Ovary (tissue), 3 donors: ENCODE data around the gene RMI2.

Source experiments
- EP300 ChIP-seq: sonication (generic); formaldehyde crosslinking; IDR thresholded peaks from one replicate; pipeline ENCODE4 v1.6.1; 2017; ENCODE audit warnings: antibody characterized with exemption
- POLR2A ChIP-seq: fragments of 450-650 bp; IDR thresholded peaks from one replicate; pipeline ENCODE4 v1.6.1; 2017; ENCODE audit warnings: antibody characterized with exemption, mild to moderate bottlenecking, moderate library complexity
- TF ChIP-seq, protein P1 (sequence below), 3 donors: fragments of 450-650 bp in 2 of 3; fragments of 200-600 bp in 1 of 3; IDR thresholded peaks; one replicate each; pipeline versions ENCODE4 v1.5.1 to v1.8.0; 2016 to 2022; ENCODE audit warnings: antibody characterized with exemption in 3 of 3, mild to moderate bottlenecking in 1 of 3
- donor health status: DM: no; HTN: no; CAD: no.

DNA sequence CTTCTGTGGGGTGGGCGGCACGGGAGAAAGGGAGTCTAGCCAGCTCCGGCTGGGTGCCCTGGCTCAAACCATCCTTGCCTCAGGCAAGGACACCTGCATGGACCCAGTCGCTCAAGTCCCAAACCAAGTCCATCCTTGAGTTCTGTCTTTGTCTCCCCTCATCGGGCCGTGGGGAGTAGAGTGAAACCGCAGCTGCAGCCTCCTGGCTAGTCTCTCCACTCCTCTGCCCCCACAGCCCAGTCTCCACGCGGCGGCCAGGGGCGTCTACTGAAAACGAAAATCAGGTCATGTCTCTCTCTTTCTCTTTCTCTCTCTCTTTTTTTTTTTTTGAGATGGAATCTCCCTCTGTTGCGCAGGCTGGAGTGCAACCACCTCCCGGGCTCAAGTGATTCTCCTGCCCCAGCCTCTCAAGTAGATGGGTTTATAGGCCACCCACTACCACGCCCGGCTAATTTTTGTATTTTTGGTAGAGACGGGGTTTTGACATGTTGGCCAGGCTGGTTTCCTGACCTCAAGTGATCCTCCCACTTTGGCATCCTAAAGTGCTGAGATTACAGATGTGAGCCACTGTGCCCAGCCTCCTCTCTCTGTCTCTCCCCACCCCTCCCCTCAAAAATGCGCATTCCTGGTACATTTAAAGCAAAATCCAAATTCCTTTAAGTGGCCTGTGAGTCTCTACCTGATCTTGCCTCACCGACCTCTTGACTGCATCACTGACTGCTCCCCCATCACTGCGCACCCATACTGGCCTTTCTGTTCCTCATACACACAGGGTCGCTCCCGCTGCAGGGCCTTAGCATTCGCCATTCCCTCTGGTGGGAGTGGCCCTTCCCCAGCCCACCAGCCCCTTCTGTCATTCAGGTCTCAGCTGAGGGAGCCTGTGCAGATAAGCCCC, 17.7 kb upstream of the RMI2 start:
- TF ChIP-seq, protein P1, sequence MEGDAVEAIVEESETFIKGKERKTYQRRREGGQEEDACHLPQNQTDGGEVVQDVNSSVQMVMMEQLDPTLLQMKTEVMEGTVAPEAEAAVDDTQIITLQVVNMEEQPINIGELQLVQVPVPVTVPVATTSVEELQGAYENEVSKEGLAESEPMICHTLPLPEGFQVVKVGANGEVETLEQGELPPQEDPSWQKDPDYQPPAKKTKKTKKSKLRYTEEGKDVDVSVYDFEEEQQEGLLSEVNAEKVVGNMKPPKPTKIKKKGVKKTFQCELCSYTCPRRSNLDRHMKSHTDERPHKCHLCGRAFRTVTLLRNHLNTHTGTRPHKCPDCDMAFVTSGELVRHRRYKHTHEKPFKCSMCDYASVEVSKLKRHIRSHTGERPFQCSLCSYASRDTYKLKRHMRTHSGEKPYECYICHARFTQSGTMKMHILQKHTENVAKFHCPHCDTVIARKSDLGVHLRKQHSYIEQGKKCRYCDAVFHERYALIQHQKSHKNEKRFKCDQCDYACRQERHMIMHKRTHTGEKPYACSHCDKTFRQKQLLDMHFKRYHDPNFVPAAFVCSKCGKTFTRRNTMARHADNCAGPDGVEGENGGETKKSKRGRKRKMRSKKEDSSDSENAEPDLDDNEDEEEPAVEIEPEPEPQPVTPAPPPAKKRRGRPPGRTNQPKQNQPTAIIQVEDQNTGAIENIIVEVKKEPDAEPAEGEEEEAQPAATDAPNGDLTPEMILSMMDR (IDR thresholded peaks at IDR 0.05) = no peak
- TF ChIP-seq POLR2A (no peak), EP300 (no peak)
